ENCODE measurements around the gene TMEM38B. TPM values are rescaled to one million over a fixed set of nuclear protein-coding genes. Genes with fewer than 3 reads are reported as not detected.

Gene TMEM38B
- total RNA-seq, 6 experiments from 2014 or later = 10.0 to 13.2 (median 11.5) TPM

- Mint-ChIP-seq H3K9me3 (no peaks in the 10 kb centered on the region), H3K4me3 (no peak overlapping the region), H3K4me1 (ENCODE audit: low read depth) (no peaks in the 10 kb centered on the region), H3K27me3 (ENCODE audit: insufficient read depth) (no peaks in the 10 kb centered on the region), H3K36me3 (ENCODE audit: low read depth) (no peaks in the 10 kb centered on the region), H3K27ac (no peak overlapping the region)
- no peak for DNase-seq
- TF ChIP-seq CTCF (IDR thresholded peaks at IDR 0.05) = no peak
These were observed 17.5 kb downstream of the TMEM38B start for GRCh38 chr9:105711867-105712266.

GRCh38 chr9:105712297-105712696, 18.0 kb downstream of the TMEM38B start:
- no peak overlapping the region for H3K27ac Mint-ChIP-seq
- H3K9me3 Mint-ChIP-seq = no peaks in the 10 kb centered on the region
- TF ChIP-seq CTCF (IDR thresholded peaks at IDR 0.05) = no peak
- no peaks in the 10 kb centered on the region for H3K27me3 Mint-ChIP-seq (ENCODE audit: insufficient read depth)
- DNase-seq = no peak
- H3K4me1 Mint-ChIP-seq (ENCODE audit: low read depth) = no peaks in the 10 kb centered on the region
- H3K4me3 Mint-ChIP-seq = no peak overlapping the region
- no peaks in the 10 kb centered on the region for H3K36me3 Mint-ChIP-seq (ENCODE audit: low read depth)

- no peak for TF ChIP-seq CTCF (IDR thresholded peaks at IDR 0.05)
- Mint-ChIP-seq H3K4me1 (ENCODE audit: low read depth) (no peaks in the 10 kb centered on the region), H3K27ac (no peak overlapping the region), H3K9me3 (no peaks in the 10 kb centered on the region), H3K27me3 (ENCODE audit: insufficient read depth) (no peaks in the 10 kb centered on the region), H3K4me3 (no peak overlapping the region), H3K36me3 (ENCODE audit: low read depth) (no peaks in the 10 kb centered on the region)
- no peak for DNase-seq
These were observed 18.4 kb downstream of the TMEM38B start for GRCh38 chr9:105712773-105713172.

- no peaks in the 10 kb centered on the region for H3K4me1 Mint-ChIP-seq (ENCODE audit: low read depth)
- DNase-seq = no peak
- H3K27me3 Mint-ChIP-seq (ENCODE audit: insufficient read depth) = no peaks in the 10 kb centered on the region
- H3K27ac Mint-ChIP-seq = no peak overlapping the region
- H3K4me3 Mint-ChIP-seq = no peak overlapping the region
- no peaks in the 10 kb centered on the region for H3K9me3 Mint-ChIP-seq
- TF ChIP-seq CTCF (IDR thresholded peaks at IDR 0.05) = no peak
- no peaks in the 10 kb centered on the region for H3K36me3 Mint-ChIP-seq (ENCODE audit: low read depth)
These were observed 19.1 kb downstream of the TMEM38B start for GRCh38 chr9:105713260-105714019.

- no peaks in the 10 kb centered on the region for H3K36me3 Mint-ChIP-seq (ENCODE audit: low read depth)
- TF ChIP-seq CTCF (IDR thresholded peaks at IDR 0.05) = no peak
- no peaks in the 10 kb centered on the region for H3K27me3 Mint-ChIP-seq (ENCODE audit: insufficient read depth)
- no peak overlapping the region for H3K4me3 Mint-ChIP-seq
- H3K4me1 Mint-ChIP-seq (ENCODE audit: low read depth) = no peaks in the 10 kb centered on the region
- H3K9me3 Mint-ChIP-seq = no peaks in the 10 kb centered on the region
- no peak for DNase-seq
- H3K27ac Mint-ChIP-seq = no peak overlapping the region
These were observed 19.6 kb downstream of the TMEM38B start for GRCh38 chr9:105714020-105714331.

All from HFFc6 (cell line).